GM18498 (cell line): Measurements from ENCODE around the gene TSC2.

Experiments used
- ATAC-seq: cut with Tn5 transposase; IDR thresholded peaks from one replicate; pipeline ENCODE4 v1.9.1; 2021; ENCODE audit warnings: mild to moderate bottlenecking, moderate library complexity; ENCODE audit not compliant: unreplicated experiment

Gene TSC2

GRCh38 chr16:2083876-2084780 is 36.3 kb downstream of the TSC2 start:
- no peak for ATAC-seq

- no peak for ATAC-seq
Observed at GRCh38 chr16:2084895-2085625, 37.3 kb downstream of the TSC2 start.

- ATAC-seq = no peak
Observed at GRCh38 chr16:2085669-2086068, 37.9 kb downstream of the TSC2 start.

- ATAC-seq = no peak
Observed at GRCh38 chr16:2086106-2086742, 38.4 kb downstream of the TSC2 start.

GRCh38 chr16:2086812-2087747 is 39.3 kb downstream of the TSC2 start:
- no peak for ATAC-seq

GRCh38 chr16:2087748-2088631 is 40.2 kb downstream of the TSC2 start:
- no peak for ATAC-seq

- no peak for ATAC-seq
Observed at GRCh38 chr16:2088759-2089358, 41.1 kb downstream of the TSC2 start.

- no peak for ATAC-seq
Observed at GRCh38 chr16:2089706-2090480, 42.1 kb downstream of the TSC2 start.

- no peak for ATAC-seq
Observed at GRCh38 chr16:2090481-2090776, 42.6 kb downstream of the TSC2 start.

- ATAC-seq = no peak
Observed at GRCh38 chr16:2090777-2091546, 43.2 kb downstream of the TSC2 start.

- no peak for ATAC-seq
Observed at GRCh38 chr16:2091547-2092255, 43.9 kb downstream of the TSC2 start.

- ATAC-seq = no peak
Observed at GRCh38 chr16:2092256-2092620, 44.5 kb downstream of the TSC2 start.

- ATAC-seq = no peak
Observed at GRCh38 chr16:2092866-2093265, 45.1 kb downstream of the TSC2 start.

GRCh38 chr16:2093793-2094192 is 46.0 kb downstream of the TSC2 start:
- ATAC-seq = no peak

GRCh38 chr16:2095315-2095853 is 47.6 kb downstream of the TSC2 start:
- ATAC-seq = no peak

GRCh38 chr16:2095918-2096582 is 48.3 kb downstream of the TSC2 start:
- no peak for ATAC-seq
